ACHN (cell line): ENCODE results near the gene TCIRG1.
"Not testable (repeated sequence)": the region's sequence is repeated elsewhere in the genome, so short reads cannot be mapped to it uniquely, and the experiment has no call there.

ENCODE experiments used
- DNase-seq: peaks from one replicate; pipeline ENCODE4 v3.0.0-alpha.2; 2015
- in situ Hi-C: cut with HindIII; loops from 2 replicates; pipeline ENCODE4 v1.10.0; 2017; ENCODE audit warnings: low sequenced_read_pairs, low pct_ligation_motif_present, low pct_unique_long_range_greater_than_20kb

The TCIRG1 gene, protein sequence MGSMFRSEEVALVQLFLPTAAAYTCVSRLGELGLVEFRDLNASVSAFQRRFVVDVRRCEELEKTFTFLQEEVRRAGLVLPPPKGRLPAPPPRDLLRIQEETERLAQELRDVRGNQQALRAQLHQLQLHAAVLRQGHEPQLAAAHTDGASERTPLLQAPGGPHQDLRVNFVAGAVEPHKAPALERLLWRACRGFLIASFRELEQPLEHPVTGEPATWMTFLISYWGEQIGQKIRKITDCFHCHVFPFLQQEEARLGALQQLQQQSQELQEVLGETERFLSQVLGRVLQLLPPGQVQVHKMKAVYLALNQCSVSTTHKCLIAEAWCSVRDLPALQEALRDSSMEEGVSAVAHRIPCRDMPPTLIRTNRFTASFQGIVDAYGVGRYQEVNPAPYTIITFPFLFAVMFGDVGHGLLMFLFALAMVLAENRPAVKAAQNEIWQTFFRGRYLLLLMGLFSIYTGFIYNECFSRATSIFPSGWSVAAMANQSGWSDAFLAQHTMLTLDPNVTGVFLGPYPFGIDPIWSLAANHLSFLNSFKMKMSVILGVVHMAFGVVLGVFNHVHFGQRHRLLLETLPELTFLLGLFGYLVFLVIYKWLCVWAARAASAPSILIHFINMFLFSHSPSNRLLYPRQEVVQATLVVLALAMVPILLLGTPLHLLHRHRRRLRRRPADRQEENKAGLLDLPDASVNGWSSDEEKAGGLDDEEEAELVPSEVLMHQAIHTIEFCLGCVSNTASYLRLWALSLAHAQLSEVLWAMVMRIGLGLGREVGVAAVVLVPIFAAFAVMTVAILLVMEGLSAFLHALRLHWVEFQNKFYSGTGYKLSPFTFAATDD

DNA sequence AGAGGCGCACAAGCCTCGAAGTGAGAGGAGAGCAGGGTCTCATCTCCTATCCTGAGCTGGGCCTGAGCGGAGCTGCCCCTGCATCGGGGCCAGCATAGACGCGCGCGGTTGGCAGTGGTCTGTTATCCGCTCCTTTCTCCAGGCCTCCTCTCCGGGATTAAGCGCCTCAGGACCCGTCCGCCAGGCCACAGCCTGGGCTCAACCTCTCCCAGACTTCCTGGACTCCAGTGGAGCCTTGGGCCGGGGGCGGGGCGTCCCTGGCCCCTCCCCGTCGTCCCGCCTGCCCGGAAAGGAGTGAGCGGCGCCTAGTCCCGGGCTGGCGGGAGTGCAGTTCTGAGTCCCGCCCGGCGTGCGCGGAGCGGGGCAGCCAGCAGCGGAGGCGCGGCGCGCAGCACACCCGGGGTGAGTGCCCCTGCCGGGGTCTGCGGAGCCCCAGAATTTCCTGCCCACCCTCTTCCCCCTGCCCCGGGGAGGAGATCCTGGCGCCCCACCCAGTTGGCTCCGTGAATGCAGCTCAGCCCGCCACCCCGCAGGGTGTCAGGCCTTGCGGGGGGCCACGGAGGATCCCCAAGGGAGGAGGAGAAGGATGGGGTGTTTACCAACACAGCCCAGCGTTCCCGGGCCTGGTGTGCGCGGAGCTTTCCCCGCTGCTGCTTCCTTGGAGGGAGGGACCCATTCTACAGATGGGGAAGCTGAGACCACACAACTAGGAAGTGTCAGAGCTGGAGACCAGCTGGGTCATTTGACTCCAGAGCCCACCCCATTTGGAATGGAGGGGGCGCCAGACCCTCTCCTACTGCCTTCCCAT is at the start of gene TCIRG1:
TSS of gene TCIRG1 (plus strand) at position 308 of the 808 bp plus-strand sequence. CDS start 2,247 bp downstream, outside the sequence.
- in situ Hi-C loops: no loop called here
- peak; percentile 86 for DNase-seq

DNA sequence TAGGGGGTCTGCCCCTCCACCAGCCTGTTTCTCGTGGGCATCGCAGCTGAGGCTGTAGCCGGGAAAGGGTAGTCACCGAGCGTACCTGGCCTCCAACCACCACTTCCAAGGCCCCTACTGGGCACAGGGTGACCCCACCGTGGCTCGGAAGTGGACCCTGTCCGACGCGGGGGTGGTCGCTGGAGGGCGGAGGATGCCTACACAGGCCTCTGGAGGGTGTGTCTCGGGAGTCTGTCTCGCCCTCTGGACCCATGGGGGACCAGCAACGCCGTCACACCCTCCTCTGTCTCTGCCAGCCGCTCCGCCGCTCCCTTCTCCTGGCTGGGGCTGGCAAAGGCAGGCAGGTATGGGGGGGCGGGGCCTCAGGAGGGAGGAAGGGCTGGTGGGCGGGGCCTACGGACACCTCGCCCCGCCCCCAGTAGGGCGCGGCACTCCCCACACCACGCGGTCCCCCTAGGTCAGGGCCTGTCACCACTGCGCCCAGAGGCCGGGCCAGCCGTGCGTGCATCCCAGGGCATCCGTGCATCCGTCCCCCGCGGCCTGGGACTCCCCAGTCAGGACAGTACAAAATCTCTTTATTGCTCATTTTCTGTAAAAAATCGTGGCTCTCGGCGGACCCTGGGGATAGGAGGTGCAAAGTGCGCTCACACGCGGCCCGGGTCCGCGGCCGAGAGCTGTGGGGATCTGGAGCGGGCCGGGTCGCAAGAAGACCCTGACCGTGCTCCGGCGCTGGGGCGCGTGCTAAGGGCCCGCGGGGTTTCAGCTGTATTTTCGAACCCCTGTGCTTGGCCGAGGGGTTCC is 48.1 kb upstream of the TCIRG1 start:
- DNase-seq, in situ Hi-C loops: not testable (repeated sequence)

DNA sequence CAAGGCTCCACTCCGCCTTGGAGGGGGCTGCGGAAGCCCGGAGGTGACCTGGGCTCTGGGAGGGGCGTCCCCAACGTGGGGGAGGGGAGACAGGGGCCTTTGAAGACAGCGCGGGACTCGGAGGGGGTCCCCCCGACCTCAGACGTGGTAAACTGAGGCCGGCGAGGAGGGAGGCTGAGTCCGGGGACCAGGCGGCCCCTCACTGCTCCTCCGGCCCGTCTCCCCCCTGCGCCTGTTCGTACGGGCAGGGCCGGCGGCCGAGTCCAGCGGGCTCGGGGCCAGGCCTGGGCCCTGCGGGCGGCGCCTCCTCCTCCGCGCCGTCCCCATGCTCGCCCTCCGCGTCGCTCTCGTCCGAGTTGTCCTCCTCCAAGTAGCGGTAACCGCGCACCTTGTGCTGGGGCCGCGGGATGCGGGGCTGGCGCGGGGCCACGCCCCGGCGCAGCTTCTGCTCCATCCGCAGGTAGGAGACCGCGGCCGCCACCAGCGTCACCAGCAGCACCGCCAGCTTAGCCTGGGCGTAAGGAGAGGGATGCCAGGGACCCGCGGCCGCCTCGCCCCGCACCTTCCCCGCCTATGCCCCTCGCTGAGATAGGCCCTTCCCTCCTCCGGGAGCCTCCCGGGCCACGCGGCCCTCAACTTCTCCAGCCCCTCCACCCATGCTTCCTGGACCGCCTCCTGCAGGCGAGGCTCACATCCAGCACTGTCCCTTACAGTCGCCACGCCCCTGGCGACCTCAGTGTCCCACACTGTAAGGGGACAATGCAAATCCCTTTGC is 47.3 kb upstream of the TCIRG1 start:
- DNase-seq, in situ Hi-C loops: not testable (repeated sequence)

DNA sequence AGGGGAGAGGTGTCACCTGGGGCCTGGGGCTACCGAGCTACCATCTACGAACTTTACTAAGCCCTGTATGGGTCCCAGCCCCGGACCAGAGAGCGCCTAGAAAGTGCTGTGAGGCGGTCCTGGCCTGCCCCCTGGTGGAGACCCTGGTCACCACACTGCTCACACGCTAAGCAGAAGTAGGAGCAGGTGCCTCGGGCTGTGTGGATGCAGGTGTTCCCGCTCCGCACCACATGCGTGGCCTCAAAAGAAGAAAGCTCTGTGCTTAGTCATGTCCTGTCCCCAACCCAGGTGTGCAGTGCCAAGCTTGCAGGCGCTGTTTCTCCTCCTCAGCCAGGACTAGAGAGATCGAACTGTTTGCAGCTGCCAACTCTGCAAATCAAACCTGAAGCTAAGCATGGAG is 45.0 kb upstream of the TCIRG1 start:
- in situ Hi-C loops, DNase-seq: not testable (repeated sequence)

DNA sequence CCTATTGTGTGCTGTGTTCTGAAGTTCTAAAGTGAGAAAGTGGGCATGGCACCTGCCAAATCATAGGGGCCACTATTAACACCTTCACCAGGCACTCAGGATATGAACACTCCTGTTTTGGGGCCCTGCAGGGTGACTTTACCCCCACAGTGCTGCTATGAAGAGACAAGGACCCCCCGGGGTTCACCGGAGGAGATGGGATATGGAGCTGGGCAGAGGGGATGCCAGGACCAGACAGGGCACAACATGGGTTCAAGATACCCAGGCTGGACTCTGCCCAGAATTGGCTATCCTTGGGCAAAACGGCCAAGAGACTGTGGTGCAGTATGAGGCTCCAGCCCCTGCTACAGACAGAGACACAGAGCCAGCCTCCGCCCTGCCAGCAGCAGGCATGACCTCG is 44.4 kb upstream of the TCIRG1 start:
- DNase-seq, in situ Hi-C loops: not testable (repeated sequence)

DNA sequence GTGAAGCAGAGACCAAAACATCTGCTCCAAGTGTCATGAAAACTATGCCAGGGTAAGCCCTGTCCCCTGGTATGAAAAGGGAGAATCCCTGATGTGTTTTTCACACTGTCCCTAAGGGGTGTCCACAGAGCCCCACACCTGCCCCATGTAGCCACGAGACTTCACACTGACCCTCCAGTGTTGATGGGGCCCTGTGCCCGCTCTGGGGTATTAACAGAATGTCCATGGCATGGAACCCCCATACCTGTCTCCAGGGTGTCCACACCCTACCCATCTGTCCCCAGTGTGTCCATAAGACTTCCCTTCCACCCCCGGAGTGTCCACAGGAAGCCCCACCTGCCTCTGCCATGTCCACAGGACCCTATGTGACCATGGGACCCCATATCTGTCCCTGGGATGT is 43.7 kb upstream of the TCIRG1 start:
- in situ Hi-C loops, DNase-seq: not testable (repeated sequence)

DNA sequence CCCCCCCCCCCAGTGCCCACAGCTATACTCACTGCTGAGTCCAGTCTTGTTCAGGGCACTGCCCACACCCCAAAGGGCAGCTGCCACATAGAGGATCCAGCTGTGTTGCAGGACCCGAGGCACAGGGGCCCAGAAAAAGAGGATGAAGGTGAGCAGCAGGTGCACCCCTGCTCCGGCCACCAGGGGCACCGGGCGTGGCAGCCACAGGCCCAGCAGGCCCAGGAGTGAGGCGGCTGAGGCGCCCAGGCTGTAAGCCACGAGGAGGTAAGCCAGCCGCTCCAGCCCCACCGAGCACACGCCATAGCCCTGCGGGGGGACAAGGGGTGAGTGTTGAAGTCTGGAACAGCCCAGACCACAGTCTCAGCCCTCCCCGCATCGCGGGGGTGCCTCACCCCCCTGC is 43.2 kb upstream of the TCIRG1 start:
- DNase-seq, in situ Hi-C loops: not testable (repeated sequence)

DNA sequence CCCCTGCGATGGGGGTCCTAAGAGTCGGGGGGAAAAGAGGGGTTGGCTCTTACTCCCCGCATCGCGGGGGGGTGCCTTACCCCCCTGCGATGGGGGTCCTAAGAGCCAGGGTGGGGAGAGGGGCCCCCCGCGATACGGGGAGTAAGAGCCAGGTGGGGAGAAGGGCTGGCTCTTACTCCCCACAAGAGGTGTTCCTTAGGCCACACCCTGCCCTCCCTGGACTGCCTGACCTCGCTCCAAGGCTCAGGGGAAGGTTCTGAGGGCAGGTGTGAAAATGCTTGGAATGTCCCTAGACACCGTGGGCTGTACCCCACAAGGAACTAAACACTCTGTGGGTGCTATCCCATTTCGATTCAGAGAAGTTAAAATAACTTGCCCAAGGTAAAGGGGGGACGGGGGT is 42.8 kb upstream of the TCIRG1 start:
- in situ Hi-C loops: no loop called here

DNA sequence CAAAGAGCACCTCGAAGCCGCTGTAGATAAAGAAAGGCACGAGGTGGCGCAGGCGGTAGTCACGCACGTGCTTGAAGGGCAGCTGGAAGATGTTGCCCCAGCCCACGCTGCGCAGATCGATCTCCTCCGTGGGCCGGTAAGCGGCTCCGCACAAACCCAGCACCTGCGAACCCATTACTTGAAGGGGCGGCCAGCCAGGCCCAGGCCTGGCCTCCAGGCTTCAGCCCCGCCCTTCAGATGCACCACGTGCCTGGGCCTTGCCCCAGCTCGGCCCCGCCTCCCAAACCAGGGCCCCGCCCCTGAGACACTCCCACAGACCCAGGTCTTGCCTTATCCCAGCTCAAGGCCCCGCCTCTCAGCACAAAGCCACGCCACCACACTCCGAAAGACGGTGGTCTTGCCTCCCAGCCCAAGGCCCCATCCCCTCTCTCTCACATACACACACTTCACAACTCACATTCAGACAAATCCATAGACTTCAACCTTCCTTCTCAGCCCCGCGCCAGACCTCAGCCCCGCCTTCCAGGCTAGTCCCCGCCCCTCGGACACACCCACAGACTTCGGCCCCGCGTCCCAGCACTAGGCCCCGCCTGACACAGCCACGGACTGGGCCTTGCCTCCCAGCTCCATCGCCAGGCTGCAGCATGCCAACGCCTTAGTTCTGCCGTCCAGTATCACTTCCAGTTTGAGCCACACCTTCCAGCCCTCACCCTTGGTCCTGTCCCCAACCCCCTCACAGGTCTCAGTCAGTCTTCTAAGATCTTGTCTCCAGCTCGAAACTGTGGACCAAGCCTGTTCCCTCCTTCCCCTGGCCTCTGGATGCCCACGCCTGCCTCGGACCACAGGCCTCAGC is 42.0 kb upstream of the TCIRG1 start:
- in situ Hi-C loops: no loop called here
- DNase-seq: no peak

More for the DNA sequence above, 42.8 kb upstream of the TCIRG1 start:
- DNase-seq: no peak

DNA sequence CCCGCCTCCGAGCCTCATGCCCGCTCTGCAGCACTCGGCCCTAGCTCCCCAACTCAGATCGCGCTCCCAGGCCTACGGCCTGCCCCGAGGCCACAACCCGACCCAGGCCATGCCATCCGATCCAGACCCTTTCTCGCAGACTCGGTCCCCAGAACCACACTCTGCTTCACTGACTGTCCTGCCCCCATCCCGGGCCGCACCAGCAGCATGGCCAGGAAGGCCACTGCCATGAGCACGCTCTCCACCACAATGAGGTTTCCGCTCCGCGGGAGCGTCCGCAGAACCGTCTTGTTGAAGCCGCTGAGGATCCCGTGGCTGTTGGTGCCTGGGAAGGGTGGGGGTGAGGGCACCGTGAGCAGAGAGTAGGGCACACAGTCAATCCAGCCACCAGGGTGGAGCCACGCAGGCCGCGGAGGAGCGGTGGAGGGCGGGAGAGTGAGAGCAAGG is 41.3 kb upstream of the TCIRG1 start:
- in situ Hi-C loops: no loop called here

DNA sequence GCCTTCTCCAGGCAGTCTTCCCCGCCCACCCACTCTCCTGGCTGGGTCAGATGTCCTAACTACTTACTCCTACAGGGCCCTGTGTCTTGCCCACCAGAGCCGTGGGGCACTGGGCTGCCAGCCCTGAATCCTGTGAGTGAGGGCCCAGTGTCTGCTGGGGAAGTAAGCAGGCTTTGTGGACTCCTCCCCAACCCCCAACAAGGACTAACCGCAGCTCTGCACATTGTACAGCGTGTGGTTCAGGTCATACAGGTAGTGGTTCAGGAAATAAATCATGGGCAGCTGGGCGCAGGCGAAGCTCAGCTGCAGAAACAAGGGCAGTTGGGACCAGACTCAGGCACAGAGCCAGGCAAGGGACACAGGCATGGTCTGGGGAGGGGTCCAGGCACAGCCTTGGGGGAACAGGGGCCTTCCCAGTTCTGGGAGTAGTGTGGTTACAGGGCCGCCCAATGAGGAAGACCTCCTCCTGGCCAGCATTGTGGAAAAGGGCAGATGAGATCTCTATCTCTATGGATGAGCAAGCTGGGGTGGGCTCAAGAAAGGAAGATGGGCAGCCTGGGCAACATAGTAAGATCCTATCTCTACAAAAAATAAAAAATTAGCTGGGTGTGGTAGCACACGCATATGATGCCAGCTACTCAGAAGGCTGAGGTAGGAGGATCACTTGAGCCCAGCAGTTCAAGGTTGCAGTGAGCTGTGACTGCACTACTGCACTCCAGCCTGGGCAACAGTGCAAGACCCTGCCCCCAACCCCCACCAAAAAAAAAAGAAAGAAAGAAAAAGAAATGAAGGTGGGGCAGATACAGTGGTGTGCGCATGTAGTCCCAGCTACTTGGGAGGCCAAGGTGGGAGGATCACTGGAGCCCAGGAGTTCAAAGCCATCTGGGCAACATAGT is 40.4 kb upstream of the TCIRG1 start:
- in situ Hi-C loops: no loop called here
- DNase-seq: no peak

More for the DNA sequence above, 41.3 kb upstream of the TCIRG1 start:
- DNase-seq: no peak

DNA sequence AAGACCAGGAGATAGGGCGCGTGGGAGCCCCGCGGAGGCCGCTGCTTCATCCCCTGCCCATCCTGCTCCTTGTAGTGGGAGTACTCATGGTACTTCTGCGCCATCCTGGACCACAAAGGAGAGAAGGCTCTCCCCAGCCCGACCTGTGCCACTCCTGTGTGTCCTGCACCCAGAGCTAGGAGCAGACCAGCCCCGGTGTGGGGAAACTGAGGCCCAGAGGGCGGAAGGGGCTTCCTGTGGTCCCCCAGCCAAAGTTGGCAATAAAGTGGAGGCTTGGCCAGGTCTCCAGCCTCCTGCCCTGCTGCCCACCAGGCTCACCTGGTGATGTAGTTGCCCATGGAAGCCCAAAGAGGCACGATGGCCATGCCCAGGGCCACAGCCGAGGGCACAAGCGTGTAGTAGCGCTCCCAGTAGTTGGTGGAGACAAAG is 39.6 kb upstream of the TCIRG1 start:
- in situ Hi-C loops: no loop called here
- no peak for DNase-seq

DNA sequence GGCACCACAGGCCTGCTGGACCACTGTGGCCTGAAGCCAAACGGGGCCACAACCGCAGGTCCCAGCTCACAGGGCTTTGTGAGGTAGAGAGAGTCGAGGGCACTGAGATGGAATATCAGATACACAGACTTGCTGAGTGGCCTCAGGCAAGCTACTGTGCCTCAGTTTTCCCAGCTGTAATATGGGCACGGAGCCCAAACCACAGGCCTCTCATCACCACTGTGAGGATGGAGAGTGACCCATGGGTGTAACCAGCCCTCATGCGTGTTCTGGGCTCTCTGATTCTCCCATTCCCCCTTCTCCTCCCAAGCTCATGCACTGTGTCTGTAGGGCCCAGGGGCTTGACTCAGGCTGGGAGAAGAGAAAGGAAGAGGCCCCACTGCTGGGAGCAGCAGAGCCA is 39.1 kb upstream of the TCIRG1 start:
- in situ Hi-C loops: no loop called here
- DNase-seq: no peak

DNA sequence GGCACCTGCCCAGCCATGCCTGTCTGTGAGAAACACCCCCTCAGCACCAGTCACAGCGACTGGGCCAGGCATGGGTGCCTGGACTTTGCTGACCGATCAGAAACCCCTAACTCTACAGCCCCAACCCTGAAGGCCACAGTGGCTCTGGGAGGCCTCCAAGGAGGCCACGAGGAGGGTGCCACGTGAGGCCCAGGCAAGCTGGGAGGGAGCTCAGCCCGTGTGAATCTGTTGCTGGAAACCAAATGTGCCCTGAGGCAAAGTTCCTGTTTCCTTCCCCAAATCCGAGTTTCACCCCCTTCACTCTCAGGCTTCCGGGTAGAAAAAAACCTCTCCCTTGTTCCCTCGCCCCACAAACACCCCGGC is 36.3 kb upstream of the TCIRG1 start:
- in situ Hi-C loops: no loop called here
- no peak for DNase-seq

DNA sequence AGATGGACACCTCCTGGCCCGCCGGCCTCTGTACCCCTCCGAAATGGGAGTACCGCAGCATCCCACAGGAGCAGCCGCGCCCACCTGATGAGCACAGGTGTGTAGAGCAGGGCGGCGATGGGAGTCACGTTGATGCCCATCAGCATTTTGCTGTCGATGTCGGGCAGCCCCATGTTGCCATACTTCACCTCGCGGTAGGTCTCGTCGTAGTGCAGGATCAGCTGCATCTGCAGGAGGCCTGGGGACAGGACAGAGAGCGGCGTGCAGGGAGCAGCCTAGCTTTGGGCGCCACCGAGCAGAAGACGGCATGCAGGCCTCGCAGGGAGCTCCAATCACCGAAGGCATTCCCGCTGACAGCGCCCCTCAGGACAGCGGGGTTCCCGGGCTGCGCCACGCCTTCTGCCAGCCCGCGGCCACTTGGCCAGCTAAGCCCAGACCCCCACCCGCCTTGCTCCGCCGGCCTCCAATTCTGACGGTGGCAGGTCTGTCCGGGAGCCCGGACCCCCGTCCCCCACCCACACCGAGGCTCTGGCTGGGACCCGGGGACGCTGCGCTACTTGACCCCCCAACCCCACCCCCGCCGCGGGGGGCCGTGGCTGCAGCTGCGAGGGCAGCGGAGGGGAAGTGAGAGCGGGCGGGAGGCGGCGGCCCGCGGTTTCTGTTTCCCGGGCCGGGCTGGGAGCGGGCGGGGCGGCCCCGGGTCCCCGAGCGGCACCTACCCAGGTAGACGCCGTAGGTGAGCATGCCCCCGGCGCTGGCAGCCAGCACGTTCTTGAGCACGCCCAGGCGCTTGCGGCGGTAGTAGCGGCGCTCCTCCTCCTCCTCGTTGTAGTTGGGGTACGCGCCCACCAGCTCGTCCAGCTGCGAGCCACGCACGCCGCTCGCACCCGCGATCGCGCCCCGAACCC is 35.6 kb upstream of the TCIRG1 start:
- no peak for DNase-seq
- in situ Hi-C loops: no loop called here
